ENCODE data around the gene RAB3B. TPM values are rescaled to one million over a fixed set of nuclear protein-coding genes. Genes with fewer than 3 reads are reported as not detected.

Gene RAB3B
- total and polyA plus RNA-seq, 4 donors: 0.02 to 0.57 (median 0.11) TPM

- DNase-seq (no peak), ATAC-seq (ENCODE audit: insufficient read depth, low FRiP score) (no peak)
- H3K9ac ChIP-seq (ENCODE audit: insufficient read depth in 1 of 2, low read length in 2 of 2): no peak overlapping the region
- no peak overlapping the region for H3K4me3 ChIP-seq
- TF ChIP-seq CTCF (IDR thresholded peaks at IDR 0.05; ENCODE audit: control extremely low read depth, extremely low read depth): no peak
- H3K27ac ChIP-seq (ENCODE audit: low read depth in 1 of 2, low read length in 1 of 2): no peak overlapping the region
- H3K27me3 ChIP-seq (ENCODE audit: control insufficient read depth in 3 of 3, insufficient read depth in 3 of 3, low read length in 2 of 3): peaks cover 0 to 13% (median 0%) of the 10 kb centered on the region in 3 donors
- H3K9me3 ChIP-seq (ENCODE audit: control insufficient read depth in 4 of 4, insufficient read depth in 3 of 4, low read length in 3 of 4): peaks cover 0 to 6% (median 3%) of the 10 kb centered on the region in 4 donors
- 84 to 95% methylated on average over 4 of the region's 4 CpGs for WGBS, 2 donors
- no peaks in the 10 kb centered on the region for H3K36me3 ChIP-seq (ENCODE audit: control insufficient read depth in 4 of 4, insufficient read depth in 4 of 4, low read length in 4 of 4)
- H3K4me1 ChIP-seq (ENCODE audit: control insufficient read depth in 5 of 5, insufficient read depth in 5 of 5, low read length in 5 of 5): no peaks in the 10 kb centered on the region
Measured at GRCh38 chr1:51936531-51936930, 54.0 kb downstream of the RAB3B start.

GRCh38 chr1:51933344-51933743, 57.2 kb downstream of the RAB3B start:
- WGBS, 2 donors: 92 to 93% methylated on average over 1 of the region's 1 CpG
- Histone ChIP-seq H3K4me3 (no peak overlapping the region), H3K27me3 (ENCODE audit: control insufficient read depth in 3 of 3, insufficient read depth in 3 of 3, low read length in 2 of 3) (peaks cover 0 to 10% (median 0%) of the 10 kb centered on the region in 3 donors), H3K36me3 (ENCODE audit: control insufficient read depth in 4 of 4, insufficient read depth in 4 of 4, low read length in 4 of 4) (no peaks in the 10 kb centered on the region), H3K9me3 (ENCODE audit: control insufficient read depth in 4 of 4, insufficient read depth in 3 of 4, low read length in 3 of 4) (no peaks in the 10 kb centered on the region), H3K9ac (ENCODE audit: insufficient read depth in 1 of 2, low read length in 2 of 2) (no peak overlapping the region), H3K4me1 (ENCODE audit: control insufficient read depth in 5 of 5, insufficient read depth in 5 of 5, low read length in 5 of 5) (no peaks in the 10 kb centered on the region), H3K27ac (ENCODE audit: low read depth in 1 of 2, low read length in 1 of 2) (no peak overlapping the region)
- DNase-seq (no peak), ATAC-seq (ENCODE audit: insufficient read depth, low FRiP score) (no peak)
- TF ChIP-seq CTCF (IDR thresholded peaks at IDR 0.05; ENCODE audit: control extremely low read depth, extremely low read depth): no peak

- Histone ChIP-seq H3K9ac (ENCODE audit: insufficient read depth in 1 of 2, low read length in 2 of 2) (no peak overlapping the region), H3K4me3 (no peak overlapping the region), H3K4me1 (ENCODE audit: control insufficient read depth in 5 of 5, insufficient read depth in 5 of 5, low read length in 5 of 5) (no peaks in the 10 kb centered on the region), H3K9me3 (ENCODE audit: control insufficient read depth in 4 of 4, insufficient read depth in 3 of 4, low read length in 3 of 4) (no peaks in the 10 kb centered on the region), H3K27me3 (ENCODE audit: control insufficient read depth in 3 of 3, insufficient read depth in 3 of 3, low read length in 2 of 3) (peaks cover 0 to 19% (median 0%) of the 10 kb centered on the region in 3 donors), H3K27ac (ENCODE audit: low read depth in 1 of 2, low read length in 1 of 2) (no peak overlapping the region), H3K36me3 (ENCODE audit: control insufficient read depth in 4 of 4, insufficient read depth in 4 of 4, low read length in 4 of 4) (no peaks in the 10 kb centered on the region)
- DNase-seq: no peak
- TF ChIP-seq CTCF (IDR thresholded peaks at IDR 0.05; ENCODE audit: control extremely low read depth, extremely low read depth): no peak
- no peak for ATAC-seq (ENCODE audit: insufficient read depth, low FRiP score)
Measured at GRCh38 chr1:51930329-51930728, 60.2 kb downstream of the RAB3B start.

- Histone ChIP-seq H3K36me3 (ENCODE audit: control insufficient read depth in 4 of 4, insufficient read depth in 4 of 4, low read length in 4 of 4) (no peaks in the 10 kb centered on the region), H3K27me3 (ENCODE audit: control insufficient read depth in 3 of 3, insufficient read depth in 3 of 3, low read length in 2 of 3) (peaks cover 0 to 26% (median 0%) of the 10 kb centered on the region in 3 donors), H3K27ac (ENCODE audit: low read depth in 1 of 2, low read length in 1 of 2) (no peak overlapping the region), H3K4me3 (no peak overlapping the region), H3K4me1 (ENCODE audit: control insufficient read depth in 5 of 5, insufficient read depth in 5 of 5, low read length in 5 of 5) (no peaks in the 10 kb centered on the region), H3K9me3 (ENCODE audit: control insufficient read depth in 4 of 4, insufficient read depth in 3 of 4, low read length in 3 of 4) (no peaks in the 10 kb centered on the region), H3K9ac (ENCODE audit: insufficient read depth in 1 of 2, low read length in 2 of 2) (no peak overlapping the region)
- 88 to 96% methylated on average over 1 of the region's 1 CpG for WGBS, 2 donors
- no peak for TF ChIP-seq CTCF (IDR thresholded peaks at IDR 0.05; ENCODE audit: control extremely low read depth, extremely low read depth)
- no peak for ATAC-seq (ENCODE audit: insufficient read depth, low FRiP score)
- no peak for DNase-seq
Measured at GRCh38 chr1:51928896-51929295, 61.6 kb downstream of the RAB3B start.

All from lung (tissue), 12 donors.